ENCODE data around the gene PLEKHG4.
A peak's percentile ranks its signal among the peaks of the same experiment; 100 is the strongest.

The PLEKHG4 gene

GRCh38 chr16:67236563-67237395 is 42.6 kb upstream of the PLEKHG4 start:
- DNase-seq (ENCODE audit: low read depth) = peak; percentile 79

GRCh38 chr16:67237396-67238277 is 41.7 kb upstream of the PLEKHG4 start:
- H3K4me3 ChIP-seq (ENCODE audit: low read length) = no peak overlapping the region
- no peak for DNase-seq (ENCODE audit: low read depth)
- TF ChIP-seq CTCF (IDR thresholded peaks at IDR 0.05; ENCODE audit: insufficient read depth, low read depth, low read length, missing control alignments) = no peak

More at GRCh38 chr16:67236563-67237395, 42.6 kb upstream of the PLEKHG4 start:
- TF ChIP-seq CTCF (IDR thresholded peaks at IDR 0.05; ENCODE audit: insufficient read depth, low read depth, low read length, missing control alignments) = no peak
- no peak overlapping the region for H3K4me3 ChIP-seq (ENCODE audit: low read length)

- H3K4me3 ChIP-seq (ENCODE audit: low read length) = no peak overlapping the region
- DNase-seq (ENCODE audit: low read depth) = no peak
Measured at GRCh38 chr16:67238278-67238575, 41.1 kb upstream of the PLEKHG4 start.

GRCh38 chr16:67238806-67239470 is 40.4 kb upstream of the PLEKHG4 start:
- H3K4me3 ChIP-seq (ENCODE audit: low read length) = no peak overlapping the region
- DNase-seq (ENCODE audit: low read depth) = no peak
- no peak for TF ChIP-seq CTCF (IDR thresholded peaks at IDR 0.05; ENCODE audit: insufficient read depth, low read depth, low read length, missing control alignments)

More at GRCh38 chr16:67238278-67238575, 41.1 kb upstream of the PLEKHG4 start:
- no peak for TF ChIP-seq CTCF (IDR thresholded peaks at IDR 0.05; ENCODE audit: insufficient read depth, low read depth, low read length, missing control alignments)

- TF ChIP-seq CTCF (IDR thresholded peaks at IDR 0.05; ENCODE audit: insufficient read depth, low read depth, low read length, missing control alignments) = no peak
- DNase-seq (ENCODE audit: low read depth) = peak; percentile 70
- no peak overlapping the region for H3K4me3 ChIP-seq (ENCODE audit: low read length)
Measured at GRCh38 chr16:67240506-67240905, 38.8 kb upstream of the PLEKHG4 start.

GRCh38 chr16:67241008-67241900 is 38.1 kb upstream of the PLEKHG4 start:
- DNase-seq (ENCODE audit: low read depth) = peak; percentile 80
- no peak for TF ChIP-seq CTCF (IDR thresholded peaks at IDR 0.05; ENCODE audit: insufficient read depth, low read depth, low read length, missing control alignments)

More at GRCh38 chr16:67241008-67241900, 38.1 kb upstream of the PLEKHG4 start:
- no peak overlapping the region for H3K4me3 ChIP-seq (ENCODE audit: low read length)
